HCT116 (cell line): ENCODE results near the gene NAP1L1. TPM values are rescaled to one million over a fixed set of nuclear protein-coding genes. Genes with fewer than 3 reads are reported as not detected.
A peak's percentile ranks its signal among the peaks of the same experiment; 100 is the strongest.

Experiments
- ATAC-seq: fragments of 200-7000 bp; cut with Tn5 transposase; 2 replicates; pipeline ENCODE4 v1.9.1; 2020; ENCODE audit warnings: mild to moderate bottlenecking, moderate library complexity
- BruUV-seq: library from RNA; stranded (reverse); fragments of 400-500 nt; replicated peaks from 2 replicates; lab custom pipeline; 2021; lab: Mats Ljungman, UMichigan
- CTCF ChIA-PET: fragments of 300-600 bp; sonication (Branson Sonifier 250); formaldehyde crosslinking; loops from one replicate; lab custom pipeline; 2021; ENCODE audit warnings: antibody characterized with exemption; lab: Charles Lee
- POLR2A ChIA-PET: fragments of 300-600, 350-600 bp; sonication (Branson Sonifier 250); formaldehyde crosslinking; loops from one replicate; lab custom pipeline; 2021; ENCODE audit warnings: antibody characterized with exemption; lab: Charles Lee
- RAD21 ChIA-PET, 2 experiments: fragments of 300-600 bp; sonication (Branson Sonifier 250); formaldehyde crosslinking; loops; one replicate each; lab custom pipeline; 2023; ENCODE audit warnings: low total read pairs in 2 of 2; ENCODE audit not compliant: uncharacterized antibody in 2 of 2, unreplicated experiment in 2 of 2, low non-redundant PET in 1 of 2; lab: Charles Lee
- DNase-seq: peaks from one replicate; pipeline ENCODE4 v3.0.0-alpha.2; 2010; ENCODE audit warnings: low read depth, low spot score
- H2AFZ ChIP-seq: fragments of 200-600 bp; shearing (Covaris generic), sonication (generic); 2 replicates; pipeline ENCODE4 v1.6.1; 2017; ENCODE audit warnings: low read depth, mixed run types, mixed read lengths, antibody characterized with exemption, low read length; ENCODE audit not compliant: poor library complexity, severe bottlenecking
- H3K27ac ChIP-seq: 2 replicates; pipeline ENCODE4 v1.5.1; 2012; ENCODE audit warnings: low read depth, low read length
- H3K27me3 ChIP-seq: fragments of 200-600 bp; sonication (generic); 2 replicates; pipeline ENCODE4 v1.6.1; 2016; ENCODE audit warnings: mixed run types, low read length, mixed read lengths; ENCODE audit not compliant: insufficient read depth
- H3K36me3 ChIP-seq, 2 experiments: fragments of 200-500 bp in 1 of 2; fragments of 200-600 bp in 1 of 2; sonication (Bioruptor generic) in 1 of 2; sonication (generic) in 1 of 2; 2 replicates each; pipeline versions ENCODE4 v1.5.1 to v1.6.1; 2014 to 2016; ENCODE audit warnings: low read length in 2 of 2, inconsistent platforms in 1 of 2, mixed read lengths in 1 of 2, mixed run types in 1 of 2; ENCODE audit not compliant: insufficient read depth in 2 of 2, control insufficient read depth in 1 of 2
- H3K4me1 ChIP-seq, 2 experiments: fragments of 200-600 bp in 1 of 2; sonication (generic) in 1 of 2; 2 replicates each; pipeline versions ENCODE4 v1.5.1 to v1.6.1; 2012 to 2017; ENCODE audit warnings: low read length in 2 of 2, inconsistent platforms in 1 of 2, mild to moderate bottlenecking in 1 of 2, mixed read lengths in 1 of 2, mixed run types in 1 of 2, moderate library complexity in 1 of 2; ENCODE audit not compliant: insufficient read depth in 2 of 2, control insufficient read depth in 1 of 2
- H3K4me2 ChIP-seq: fragments of 200-600 bp; sonication (generic); 2 replicates; pipeline ENCODE4 v1.6.1; 2017; ENCODE audit warnings: mixed run types, low read length, mixed read lengths
- H3K4me3 ChIP-seq, 2 experiments: fragments of 200-600 bp in 1 of 2; sonication (generic) in 1 of 2; replicated peaks in 1 of 2; 2 replicates each; pipeline ENCODE4 v1.5.1; 2011 to 2016; ENCODE audit warnings: low read length in 2 of 2, control low read depth in 1 of 2, low read depth in 1 of 2, mild to moderate bottlenecking in 1 of 2, mixed read lengths in 1 of 2, mixed run types in 1 of 2
- H3K79me2 ChIP-seq: fragments of 200-600 bp; sonication (generic); 2 replicates; pipeline ENCODE4 v1.6.1; 2017; ENCODE audit warnings: mild to moderate bottlenecking, mixed run types, low read length, moderate library complexity, mixed read lengths; ENCODE audit not compliant: insufficient read depth
- H3K9ac ChIP-seq: fragments of 200-600 bp; sonication (generic); 2 replicates; pipeline ENCODE4 v1.6.1; 2016; ENCODE audit warnings: low read length, mixed read lengths
- H3K9me2 ChIP-seq: fragments of 200-600 bp; sonication (generic), shearing (Covaris generic); 2 replicates; pipeline ENCODE4 v1.6.1; 2017; ENCODE audit warnings: mixed run types, mild to moderate bottlenecking, moderate library complexity; ENCODE audit not compliant: insufficient read depth
- H3K9me3 ChIP-seq, 2 experiments: fragments of 200-500 bp in 1 of 2; fragments of 200-600 bp in 1 of 2; sonication (Bioruptor generic) in 1 of 2; sonication (generic) in 1 of 2; 2 replicates each; pipeline ENCODE4 v1.6.1; 2014 to 2017; ENCODE audit warnings: low read length in 2 of 2, mixed read lengths in 2 of 2, inconsistent platforms in 1 of 2, low read depth in 1 of 2, mild to moderate bottlenecking in 1 of 2, mixed run types in 1 of 2, moderate library complexity in 1 of 2; ENCODE audit not compliant: control insufficient read depth in 1 of 2, insufficient read depth in 1 of 2
- H4K20me1 ChIP-seq: fragments of 200-600 bp; sonication (generic), shearing (Covaris generic); 2 replicates; pipeline ENCODE4 v1.6.1; 2017; ENCODE audit warnings: mixed run types, mild to moderate bottlenecking, moderate library complexity; ENCODE audit not compliant: insufficient read depth
- CEBPB ChIP-seq: IDR thresholded peaks from 2 replicates; pipeline ENCODE4 v1.6.1; 2012; ENCODE audit warnings: low read depth
- EZH2 ChIP-seq: fragments of 200-600 bp; sonication (generic); IDR thresholded peaks from 2 replicates; pipeline ENCODE4 v1.6.1; 2017; ENCODE audit warnings: antibody characterized with exemption, mixed run types
- SIN3A ChIP-seq: IDR thresholded peaks from 2 replicates; pipeline ENCODE4 v1.6.1; 2012; ENCODE audit warnings: low read depth
- SRF ChIP-seq: IDR thresholded peaks from 2 replicates; pipeline ENCODE4 v1.6.1; 2012; ENCODE audit warnings: low read depth
- intact Hi-C: fragments of 100-400 bp; cut with micrococcal nuclease; formaldehyde crosslinking; loops from 2 replicates; pipeline ENCODE4 v1.10.0; 2022
- total RNA-seq: library from RNA; stranded (reverse); gene quantifications from one replicate; pipeline ENCODE4 v1.2.1, GENCODE V29; 2021; ENCODE audit not compliant: unreplicated experiment
- TF ChIP-seq, protein P1 (sequence below), 3 experiments: fragments of 200-600 bp in 1 of 3; sonication (generic) in 1 of 3; IDR thresholded peaks in 2 of 3; conservative IDR thresholded peaks in 1 of 3; 2 replicates each; pipeline ENCODE4 v1.5.1; 2012 to 2017; ENCODE audit warnings: low read depth in 2 of 3, low read length in 2 of 3, antibody characterized with exemption in 1 of 3, borderline replicate concordance in 1 of 3, control low read depth in 1 of 3, mild to moderate bottlenecking in 1 of 3, mixed read lengths in 1 of 3, mixed run types in 1 of 3, moderate library complexity in 1 of 3; ENCODE audit not compliant: insufficient read depth in 1 of 3

NAP1L1 gene
- total RNA-seq, 1 experiment from 2014 or later = 531 TPM

DNA sequence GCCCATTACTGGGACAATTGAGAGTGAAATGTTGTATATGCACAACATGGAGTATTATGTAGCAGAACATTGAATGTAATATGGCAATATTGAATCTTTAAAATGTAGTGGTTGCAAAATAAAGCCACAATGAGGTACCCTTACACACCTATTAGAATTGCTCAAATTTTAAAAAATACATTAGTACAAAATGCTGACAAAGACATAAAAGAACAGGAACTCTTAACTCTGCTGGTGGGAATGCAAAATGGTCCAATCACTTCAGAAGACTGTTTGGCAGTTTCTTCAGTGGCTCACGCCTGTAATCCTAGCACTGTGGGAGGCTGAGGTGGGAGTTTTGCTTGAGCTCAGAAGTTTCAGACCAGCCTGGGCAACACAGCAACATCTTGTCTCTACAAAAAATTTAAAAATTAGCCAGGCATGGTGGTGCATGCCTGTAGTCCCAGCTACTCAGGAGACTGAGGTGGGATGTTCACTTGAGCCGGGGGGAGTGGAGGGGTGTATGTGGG, 6.8 kb upstream of the NAP1L1 start:
- no peak for TF ChIP-seq SRF
- no peak for TF ChIP-seq CEBPB
- POLR2A ChIA-PET = no interaction called here
- no peaks in the 10 kb centered on the region for H3K9me2 ChIP-seq
- H3K9me3 ChIP-seq = no peaks in the 10 kb centered on the region
- intact Hi-C loops = no loop called here
- no peaks in the 10 kb centered on the region for H3K27me3 ChIP-seq
- no peak overlapping the region for H3K9ac ChIP-seq
- no peaks in the 10 kb centered on the region for H3K79me2 ChIP-seq
- ATAC-seq (no peak), DNase-seq (no peak)
- no peak overlapping the region for H2AFZ ChIP-seq
- CTCF ChIA-PET = no interaction called here
- no peaks in the 10 kb centered on the region for H3K4me1 ChIP-seq
- no peak overlapping the region for H3K27ac ChIP-seq
- no peaks in the 10 kb centered on the region for H4K20me1 ChIP-seq
- BruUV-seq = no TSS peak
- no peak overlapping the region for H3K4me3 ChIP-seq
- RAD21 ChIA-PET = no interaction called here
- no peak overlapping the region for H3K4me2 ChIP-seq
- no peaks in the 10 kb centered on the region for H3K36me3 ChIP-seq

DNA sequence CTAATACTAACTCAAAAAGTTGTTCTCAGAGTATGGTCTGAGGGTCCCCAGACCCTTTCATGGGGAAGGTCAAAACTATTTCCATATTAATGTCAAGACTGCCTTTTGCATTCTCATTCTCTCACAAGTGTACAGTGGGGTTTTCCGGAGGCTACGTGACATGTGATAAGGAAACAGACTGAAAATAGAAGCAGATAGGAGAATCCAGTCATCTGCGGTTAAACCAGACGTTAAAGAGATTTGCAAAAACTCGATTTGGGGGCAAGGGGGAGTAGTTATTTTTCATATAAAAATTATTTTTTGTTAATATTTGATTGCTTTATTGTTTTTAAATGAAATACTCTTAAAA, 1.0 kb upstream of the NAP1L1 start:
- intact Hi-C loops = no loop called here
- ATAC-seq = no peak
- CTCF ChIA-PET = no interaction called here

More for the DNA sequence above, 1.0 kb upstream of the NAP1L1 start:
- no peaks in the 10 kb centered on the region for H3K9me3 ChIP-seq
- TF ChIP-seq EZH2 (no peak), SIN3A (no peak)
- TF ChIP-seq, protein P1, sequence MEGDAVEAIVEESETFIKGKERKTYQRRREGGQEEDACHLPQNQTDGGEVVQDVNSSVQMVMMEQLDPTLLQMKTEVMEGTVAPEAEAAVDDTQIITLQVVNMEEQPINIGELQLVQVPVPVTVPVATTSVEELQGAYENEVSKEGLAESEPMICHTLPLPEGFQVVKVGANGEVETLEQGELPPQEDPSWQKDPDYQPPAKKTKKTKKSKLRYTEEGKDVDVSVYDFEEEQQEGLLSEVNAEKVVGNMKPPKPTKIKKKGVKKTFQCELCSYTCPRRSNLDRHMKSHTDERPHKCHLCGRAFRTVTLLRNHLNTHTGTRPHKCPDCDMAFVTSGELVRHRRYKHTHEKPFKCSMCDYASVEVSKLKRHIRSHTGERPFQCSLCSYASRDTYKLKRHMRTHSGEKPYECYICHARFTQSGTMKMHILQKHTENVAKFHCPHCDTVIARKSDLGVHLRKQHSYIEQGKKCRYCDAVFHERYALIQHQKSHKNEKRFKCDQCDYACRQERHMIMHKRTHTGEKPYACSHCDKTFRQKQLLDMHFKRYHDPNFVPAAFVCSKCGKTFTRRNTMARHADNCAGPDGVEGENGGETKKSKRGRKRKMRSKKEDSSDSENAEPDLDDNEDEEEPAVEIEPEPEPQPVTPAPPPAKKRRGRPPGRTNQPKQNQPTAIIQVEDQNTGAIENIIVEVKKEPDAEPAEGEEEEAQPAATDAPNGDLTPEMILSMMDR (IDR thresholded peaks at IDR 0.05 in 2 of 3, conservative IDR thresholded peaks at IDR 0.05 in 1 of 3; ENCODE audit: borderline replicate concordance in 1 of 3, insufficient read depth in 1 of 3, low read depth in 2 of 3, low read length in 2 of 3) = no peak
- TF ChIP-seq, all 23 proteins: peak for 0
- peak overlapping the region; percentile 88; the same call in 1 of the 2 replicates for H3K27ac ChIP-seq
- BruUV-seq = no TSS peak
- H3K9ac ChIP-seq = peak overlapping the region; percentile 87
- H3K4me2 ChIP-seq = peak overlapping the region; percentile 81
- no peak for DNase-seq
- peaks cover 0 to 1% of the 10 kb centered on the region in 2 experiments; a peak in 2 of 4 replicates for H3K36me3 ChIP-seq
- peaks cover 38% of the 10 kb centered on the region for H3K79me2 ChIP-seq
- POLR2A ChIA-PET = no interaction called here
- H2AFZ ChIP-seq = peak overlapping the region; percentile 93
- no peaks in the 10 kb centered on the region for H3K27me3 ChIP-seq
- H4K20me1 ChIP-seq = peaks cover 9% of the 10 kb centered on the region; the same call in 1 of the 2 replicates
- H3K4me3 ChIP-seq = peak overlapping the region; percentile 64 to 70
- no peaks in the 10 kb centered on the region for H3K9me2 ChIP-seq
- RAD21 ChIA-PET = no interaction called here
- peaks cover 13 to 27% of the 10 kb centered on the region in 2 experiments; a peak in 3 of 4 replicates for H3K4me1 ChIP-seq
